Activated CD4-positive, alpha-beta T cell treated with anti-CD3 and anti-CD28 coated beads for 24 hours (primary cell): ENCODE measurements around the gene KYNU.

ENCODE experiments used
- DNase-seq, 2 donors: peaks; one replicate each; pipeline ENCODE4 v3.0.0-alpha.2; 2020; ENCODE audit warnings: low read depth in 2 of 2

KYNU gene

DNA sequence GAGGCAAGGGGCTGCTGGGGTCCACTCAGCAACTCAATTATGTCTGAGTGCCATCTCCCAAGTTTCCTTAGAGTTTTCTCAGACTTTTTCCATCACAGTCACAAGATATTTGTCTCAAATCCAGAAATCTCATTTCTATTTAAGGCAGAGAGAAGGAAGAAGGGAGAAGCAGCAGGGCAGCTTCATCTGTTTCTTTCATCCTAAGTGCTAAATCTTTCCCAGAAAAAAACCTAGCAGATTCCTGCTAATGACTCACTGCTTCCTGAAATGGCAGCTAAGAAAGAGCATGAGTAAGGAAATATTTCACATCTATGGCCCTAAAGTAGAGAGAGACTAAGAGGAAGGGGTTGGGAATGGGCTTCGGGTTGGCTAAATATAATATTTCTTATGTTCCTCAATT lies 88.0 kb downstream of the KYNU start:
- DNase-seq: no peak

- no peak for DNase-seq
Observed at GRCh38 chr2:142966284-142966683, 88.8 kb downstream of the KYNU start.

DNA sequence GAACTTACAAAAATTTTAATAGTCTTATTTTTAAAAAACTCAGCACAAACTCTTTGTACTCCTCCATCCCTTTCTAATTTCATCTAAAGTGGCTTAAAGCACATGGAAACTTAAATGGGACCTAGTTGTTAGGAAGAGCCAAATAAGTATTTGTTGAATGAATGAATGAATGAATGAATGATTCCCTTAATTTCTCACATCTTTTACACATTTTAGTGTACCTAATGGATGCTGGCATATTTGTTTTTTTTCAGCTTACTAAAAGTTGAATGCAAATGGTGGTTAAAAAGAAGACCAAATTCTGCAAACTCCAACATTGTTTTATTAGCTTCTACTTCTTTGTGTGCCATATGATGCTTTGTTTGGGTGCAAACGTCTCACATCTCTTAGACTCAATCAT lies 89.6 kb downstream of the KYNU start:
- no peak for DNase-seq

- DNase-seq: no peak
Observed at GRCh38 chr2:142973160-142973821, 95.8 kb downstream of the KYNU start.

GRCh38 chr2:142973822-142974207 lies 96.4 kb downstream of the KYNU start:
- no peak for DNase-seq

GRCh38 chr2:142974288-142975024 lies 97.0 kb downstream of the KYNU start:
- DNase-seq: no peak

- no peak for DNase-seq
Observed at GRCh38 chr2:142975239-142975638, 97.8 kb downstream of the KYNU start.

- DNase-seq: no peak
Observed at GRCh38 chr2:142980246-142981068, 103.0 kb downstream of the KYNU start.

- no peak for DNase-seq
Observed at GRCh38 chr2:142981069-142981378, 103.6 kb downstream of the KYNU start.

GRCh38 chr2:142981756-142982155 lies 104.3 kb downstream of the KYNU start:
- no peak for DNase-seq

- DNase-seq: no peak
Observed at GRCh38 chr2:142983174-142983573, 105.7 kb downstream of the KYNU start.

DNA sequence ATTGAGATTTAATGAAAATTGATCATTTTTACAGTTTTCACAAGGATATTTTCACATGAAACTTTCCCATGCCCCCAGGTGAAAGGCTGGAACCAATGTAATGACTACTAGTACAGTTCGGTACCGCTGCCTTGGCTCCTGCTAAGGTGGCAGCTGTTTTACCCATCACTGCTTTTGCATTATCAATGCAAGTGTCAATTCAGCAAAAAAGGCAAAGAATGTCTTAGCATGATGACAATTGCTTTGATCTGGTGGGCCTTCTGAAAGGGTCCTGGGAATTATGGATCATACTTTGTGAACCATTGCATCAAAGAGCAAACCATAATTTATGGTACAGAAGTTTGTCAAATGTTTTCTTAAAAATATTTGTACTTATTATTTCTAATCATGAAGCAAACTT lies 107.2 kb downstream of the KYNU start:
- DNase-seq: no peak

DNA sequence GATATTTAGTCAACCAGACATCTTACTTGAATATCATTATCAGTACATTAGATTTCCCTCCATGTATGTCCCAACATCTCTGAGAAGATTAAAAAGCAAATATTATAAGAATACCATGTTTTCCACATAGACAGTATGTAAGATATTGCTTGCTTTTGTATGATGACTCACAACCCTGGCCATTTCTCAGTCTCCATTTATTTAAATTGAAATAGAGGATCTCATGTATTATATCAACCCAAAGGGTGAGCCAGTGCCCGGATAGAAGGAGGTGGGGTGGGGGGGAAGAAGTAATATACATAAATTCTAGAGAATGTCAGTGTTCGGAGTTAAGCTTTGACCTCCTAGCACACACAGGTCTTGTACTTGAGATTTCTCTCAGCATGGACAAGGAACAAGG lies 109.6 kb downstream of the KYNU start:
- DNase-seq: no peak

DNA sequence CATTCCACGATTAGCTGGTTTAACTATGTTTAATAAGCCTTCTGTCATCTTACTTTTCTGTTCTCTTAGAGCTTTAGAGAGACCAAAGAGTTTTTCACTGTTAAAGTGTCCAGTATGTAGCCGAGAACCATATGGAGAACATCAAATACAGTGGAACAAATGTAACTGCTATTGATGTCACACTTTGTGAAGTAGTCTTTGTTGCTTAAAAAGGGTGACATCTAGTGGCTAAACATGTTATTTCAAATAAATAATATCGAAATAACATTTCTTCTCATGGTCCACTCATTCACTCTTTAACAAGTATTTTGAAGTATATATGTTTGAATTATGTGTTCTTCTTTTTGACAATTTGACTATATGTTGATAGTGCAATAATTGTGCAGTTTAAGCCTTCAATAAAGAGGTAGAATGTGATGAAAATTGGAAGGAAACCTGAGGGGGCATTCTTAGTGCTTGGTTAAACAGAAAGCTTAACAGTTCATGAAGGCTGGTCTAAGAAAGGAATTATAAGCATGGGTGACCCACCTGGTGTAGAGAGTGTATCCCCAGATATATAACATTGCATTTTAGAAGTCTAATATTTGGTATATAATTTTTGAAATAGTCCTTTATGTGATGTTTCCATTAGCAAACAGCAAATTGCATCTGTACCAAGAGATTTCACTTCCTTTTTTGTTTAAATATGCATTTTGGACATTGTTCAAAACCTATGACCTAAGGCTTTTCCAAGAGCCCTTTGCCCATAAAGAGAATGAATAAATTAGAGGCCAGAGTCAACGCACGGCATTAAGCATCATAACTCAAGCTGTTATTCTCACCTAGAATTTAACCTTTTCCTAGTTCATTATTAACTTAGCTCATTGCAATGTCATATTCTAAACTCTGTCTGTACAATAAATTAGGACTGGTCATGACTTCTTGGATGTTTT lies 112.1 kb downstream of the KYNU start:
- DNase-seq: no peak

GRCh38 chr2:142991295-142991694 lies 113.8 kb downstream of the KYNU start:
- DNase-seq: no peak

GRCh38 chr2:142992840-142993239 lies 115.4 kb downstream of the KYNU start:
- DNase-seq: no peak

DNA sequence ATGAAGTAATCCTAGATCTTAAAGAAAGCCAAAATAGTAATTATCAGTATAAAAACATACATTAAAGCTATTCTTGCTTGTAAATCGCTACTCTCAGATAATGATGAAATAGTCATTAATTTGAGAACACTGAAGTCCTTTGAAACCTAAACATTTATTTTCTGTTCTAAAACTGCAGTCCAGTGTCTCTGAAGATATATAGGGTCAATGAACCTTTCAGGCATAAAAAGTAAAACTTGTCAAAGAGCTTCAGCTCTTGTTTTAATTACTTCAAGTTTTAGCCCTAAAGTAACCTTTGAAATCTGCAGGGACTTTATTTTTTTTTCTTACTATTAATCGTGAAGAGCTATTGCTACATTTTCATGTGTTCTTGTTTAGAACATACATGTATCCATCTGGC lies 116.3 kb downstream of the KYNU start:
- no peak for DNase-seq

- DNase-seq: no peak
Observed at GRCh38 chr2:142994665-142995064, 117.2 kb downstream of the KYNU start.

- no peak for DNase-seq
Observed at GRCh38 chr2:142997231-142997630, 119.8 kb downstream of the KYNU start.

DNA sequence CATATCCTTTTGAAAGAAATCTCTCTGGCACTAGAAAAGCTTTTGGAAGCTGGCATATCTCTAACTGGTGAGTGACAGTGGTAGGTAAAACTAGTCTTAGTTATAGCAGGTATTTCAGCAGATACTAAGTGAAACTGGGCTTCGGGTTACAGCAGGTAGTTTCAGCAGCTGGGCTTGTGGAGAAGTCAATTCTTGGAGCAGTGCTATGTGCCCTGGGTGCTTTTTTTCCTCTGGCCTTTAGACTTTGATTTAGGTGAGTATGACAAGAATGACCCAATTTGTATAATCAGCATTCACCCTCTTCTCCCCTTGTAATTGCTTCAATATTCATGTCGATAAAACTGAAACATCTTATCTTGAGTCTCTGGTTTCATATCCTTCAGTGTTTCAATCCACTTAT lies 123.1 kb downstream of the KYNU start:
- DNase-seq: no peak

DNA sequence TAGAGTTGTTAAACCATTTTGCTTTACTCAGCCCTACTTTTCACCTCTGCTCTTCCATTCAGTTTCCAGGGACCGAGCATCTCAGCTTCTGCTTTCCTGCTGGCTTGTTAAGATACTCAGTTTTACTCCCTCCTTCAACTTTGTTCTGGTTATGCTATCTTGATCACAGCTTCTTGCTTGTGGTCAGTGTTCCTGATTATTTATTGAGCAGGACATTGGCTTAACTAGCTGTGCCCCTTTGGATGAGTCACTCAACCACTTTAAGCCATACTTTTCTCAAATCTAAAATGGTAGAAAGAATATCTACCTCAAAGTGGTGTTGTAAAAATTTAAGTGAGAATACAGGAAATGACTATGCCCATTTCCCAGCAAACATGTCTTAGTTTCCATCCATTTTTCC lies 124.0 kb downstream of the KYNU start:
- no peak for DNase-seq

DNA sequence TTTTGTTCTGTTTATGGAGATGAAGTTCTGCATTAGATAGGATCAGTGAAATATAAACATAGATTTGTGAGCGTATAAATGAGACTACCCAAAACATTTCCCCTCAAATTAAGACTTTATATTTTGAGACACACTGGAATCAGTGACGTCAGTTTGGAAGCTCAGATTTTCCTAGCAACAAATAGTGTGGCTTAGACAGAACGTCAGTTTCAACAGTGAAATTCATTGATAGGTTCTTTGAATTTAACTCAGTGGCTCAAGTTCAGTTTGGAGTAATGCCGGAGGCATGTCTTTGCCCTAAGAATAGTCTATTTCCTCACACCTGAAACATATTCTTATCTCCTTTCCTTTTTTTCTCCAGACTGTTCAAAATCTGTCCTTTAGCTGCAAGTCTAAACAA lies 138.2 kb downstream of the KYNU start:
- no peak for DNase-seq
